ENCODE measurements around the gene MFNG. TPM values are rescaled to one million over a fixed set of nuclear protein-coding genes. Genes with fewer than 3 reads are reported as not detected.

Gene MFNG, protein sequence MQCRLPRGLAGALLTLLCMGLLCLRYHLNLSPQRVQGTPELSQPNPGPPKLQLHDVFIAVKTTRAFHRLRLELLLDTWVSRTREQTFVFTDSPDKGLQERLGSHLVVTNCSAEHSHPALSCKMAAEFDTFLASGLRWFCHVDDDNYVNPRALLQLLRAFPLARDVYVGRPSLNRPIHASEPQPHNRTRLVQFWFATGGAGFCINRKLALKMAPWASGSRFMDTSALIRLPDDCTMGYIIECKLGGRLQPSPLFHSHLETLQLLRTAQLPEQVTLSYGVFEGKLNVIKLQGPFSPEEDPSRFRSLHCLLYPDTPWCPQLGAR
- total RNA-seq (2022; extraction: Qiagen RNA extraction; ENCODE audit: low read depth): 2.2 to 2.5 TPM (median 2.3 TPM) in 5 replicates

DNA sequence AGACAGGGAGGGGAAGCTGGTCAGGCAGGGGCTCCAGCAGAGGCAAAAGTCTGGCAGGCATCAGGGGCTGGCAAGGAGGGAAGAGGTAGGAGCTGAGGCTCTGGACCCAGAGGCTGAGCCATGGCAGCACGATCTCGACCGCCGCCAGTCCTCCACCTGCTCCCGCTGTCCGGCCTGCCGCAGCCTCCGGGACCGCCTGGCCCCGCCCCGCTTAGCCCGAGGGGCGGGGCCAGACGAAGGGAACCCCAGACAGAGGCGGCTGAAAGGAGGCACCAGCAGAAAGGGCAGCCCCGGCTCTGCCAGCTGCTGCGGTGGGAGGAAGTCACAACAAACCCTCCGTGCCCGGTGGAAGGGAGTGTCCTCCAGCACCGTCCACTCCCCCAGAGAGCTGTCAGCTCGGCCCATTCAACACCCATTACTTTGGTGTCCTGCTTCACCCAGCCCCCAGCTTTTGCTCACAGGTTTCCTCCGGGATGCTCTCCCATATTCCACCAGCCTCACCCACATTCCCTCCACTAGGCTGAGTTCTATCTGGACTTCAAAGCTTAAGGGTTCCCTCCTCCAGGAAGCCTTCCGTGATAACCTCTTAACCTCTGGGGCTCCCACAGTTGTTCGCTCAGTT lies at the start of gene MFNG:
Gene MFNG, minus strand, starts transcription at position 161 of the 622 bp plus-strand sequence. CDS start 207 bp downstream, outside the sequence.

DNA sequence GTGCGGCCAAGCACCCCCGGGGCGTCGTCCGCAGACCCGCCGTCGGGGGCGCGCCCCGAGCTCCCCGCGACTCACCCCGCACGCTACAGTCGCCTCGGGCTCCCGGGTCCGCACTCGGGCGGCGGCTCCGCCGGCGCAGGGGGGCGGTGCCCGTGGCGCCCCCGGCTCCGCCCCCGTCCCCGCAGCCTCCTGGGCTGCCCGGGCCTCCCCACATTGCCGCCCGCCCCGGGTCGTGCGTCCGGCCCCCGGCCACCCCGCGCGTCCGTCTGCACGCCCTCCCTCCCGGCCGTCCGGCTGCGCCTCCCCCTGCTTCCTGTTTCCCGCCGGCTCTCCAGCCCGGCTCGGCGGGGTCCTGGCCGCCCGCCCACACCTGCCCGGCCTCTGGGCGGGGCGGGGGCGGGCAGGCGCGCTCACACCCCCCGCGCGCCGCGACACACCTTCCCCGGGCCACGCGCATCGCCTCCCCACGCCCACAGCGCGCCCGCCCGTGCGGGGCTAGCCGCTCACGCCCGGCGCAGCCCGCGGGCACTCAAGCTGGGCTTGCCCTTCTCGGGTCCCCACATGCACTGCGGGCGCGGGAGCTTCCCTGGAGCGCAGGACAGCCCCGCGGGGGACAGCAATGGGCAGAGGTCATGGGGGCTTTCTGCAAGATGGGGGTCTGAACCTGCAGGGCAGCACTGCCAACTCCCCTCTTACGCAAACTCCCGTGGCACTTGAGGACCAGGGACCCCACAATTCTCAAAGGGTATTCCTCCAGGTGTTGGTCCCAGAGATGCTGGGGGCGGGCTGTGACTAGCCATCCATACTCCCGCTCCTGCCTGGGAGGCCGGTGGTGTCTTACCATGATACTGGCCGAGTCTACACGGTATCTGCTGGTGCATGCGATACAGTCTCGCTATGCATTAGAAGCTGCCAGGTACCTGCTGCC lies 33.3 kb upstream of the MFNG start, which contains the start of gene CARD10:
Gene CARD10, minus strand, starts transcription at position 148 of the 928 bp plus-strand sequence. CDS start 215 bp downstream, outside the sequence.

DNA sequence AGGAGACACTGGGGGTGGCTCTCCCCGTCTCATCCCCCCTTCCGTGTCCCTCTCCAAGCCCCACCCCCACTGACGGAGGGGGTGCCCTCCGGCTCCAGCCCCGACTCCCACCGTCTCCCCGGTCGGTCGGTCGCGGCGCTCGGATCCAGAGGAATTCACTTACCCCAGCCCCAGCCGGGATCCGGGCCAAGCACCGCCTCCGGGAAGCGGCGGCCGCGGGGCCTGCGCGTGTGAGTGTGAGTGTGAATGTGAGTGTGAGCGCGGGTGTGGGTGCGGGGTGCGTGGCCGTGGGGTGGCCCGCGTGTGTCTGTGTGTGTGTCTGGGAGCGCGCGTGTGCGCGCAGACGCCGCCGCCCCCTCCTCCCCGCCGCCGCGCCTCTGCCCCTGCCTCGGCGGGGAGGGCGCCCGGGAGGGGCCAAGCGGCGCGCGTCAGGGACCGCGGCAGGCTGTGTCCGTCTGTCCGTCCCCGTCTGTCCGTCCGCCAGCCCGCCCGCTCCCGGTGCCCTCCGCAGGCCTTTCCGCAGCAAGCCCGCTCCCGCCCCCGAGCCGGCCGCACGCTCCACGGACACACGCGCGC lies 59.0 kb downstream of the MFNG start, which contains the start of gene ELFN2:
Gene ELFN2, minus strand, starts transcription at position 345 of the 576 bp plus-strand sequence. CDS start 51,945 bp downstream, outside the sequence.

Other genes with a start within 250 kb of the MFNG start
- gene RAC2, start 242.1 kb downstream of the MFNG start, total RNA-seq (2022; extraction: Qiagen RNA extraction; ENCODE audit: low read depth): 0.14 to 0.43 TPM (median 0.22 TPM) in 4 of 5 replicates, not detected in the other
- gene CYTH4, start 203.9 kb downstream of the MFNG start, total RNA-seq (2022; extraction: Qiagen RNA extraction; ENCODE audit: low read depth): 0.59 to 1.9 TPM (median 0.90 TPM) in 5 replicates
- 5.9 to 8.8 TPM (median 7.0 TPM) in 5 replicates for gene ELFN2, start 58.9 kb downstream of the MFNG start, total RNA-seq (2022; extraction: Qiagen RNA extraction; ENCODE audit: low read depth)
- 30.4 to 40.6 TPM (median 38.7 TPM) in 5 replicates for gene CARD10, start 33.0 kb upstream of the MFNG start, total RNA-seq (2022; extraction: Qiagen RNA extraction; ENCODE audit: low read depth)
- gene CDC42EP1, start 74.1 kb upstream of the MFNG start, total RNA-seq (2022; extraction: Qiagen RNA extraction; ENCODE audit: low read depth): 25.8 to 35.9 TPM (median 33.4 TPM) in 5 replicates
- 0.25 TPM in 1 of 5 replicates, not detected in the others for gene LGALS2, start 93.7 kb upstream of the MFNG start, total RNA-seq (2022; extraction: Qiagen RNA extraction; ENCODE audit: low read depth)
- gene GGA1, start 122.5 kb upstream of the MFNG start, total RNA-seq (2022; extraction: Qiagen RNA extraction; ENCODE audit: low read depth): 18.0 to 24.8 TPM (median 22.4 TPM) in 5 replicates
- 1.3 to 2.8 TPM (median 2.2 TPM) in 5 replicates for gene SH3BP1, start 153.3 kb upstream of the MFNG start, total RNA-seq (2022; extraction: Qiagen RNA extraction; ENCODE audit: low read depth)
- 14.3 to 18.5 TPM (median 17.2 TPM) in 5 replicates for gene PDXP, start 172.3 kb upstream of the MFNG start, total RNA-seq (2022; extraction: Qiagen RNA extraction; ENCODE audit: low read depth)
- 1,260 to 1,466 TPM (median 1,297 TPM) in 5 replicates for gene LGALS1, start 189.3 kb upstream of the MFNG start, total RNA-seq (2022; extraction: Qiagen RNA extraction; ENCODE audit: low read depth)
- 25.7 to 27.6 TPM (median 26.2 TPM) in 5 replicates for gene NOL12, start 200.0 kb upstream of the MFNG start, total RNA-seq (2022; extraction: Qiagen RNA extraction; ENCODE audit: low read depth)
- gene TRIOBP, start 210.7 kb upstream of the MFNG start, total RNA-seq (2022; extraction: Qiagen RNA extraction; ENCODE audit: low read depth): 23.8 to 36.2 TPM (median 34.0 TPM) in 5 replicates